Measurements from ENCODE around the gene HSD17B7. TPM values are rescaled to one million over a fixed set of nuclear protein-coding genes. Genes with fewer than 3 reads are reported as not detected.

HSD17B7 gene
- total RNA-seq, 1 donor from 2014 or later = 18.9 TPM

GRCh38 chr1:162823771-162824525 is 33.4 kb downstream of the HSD17B7 start:
- intact Hi-C loops (cut with DNase I) = no loop called here

DNA sequence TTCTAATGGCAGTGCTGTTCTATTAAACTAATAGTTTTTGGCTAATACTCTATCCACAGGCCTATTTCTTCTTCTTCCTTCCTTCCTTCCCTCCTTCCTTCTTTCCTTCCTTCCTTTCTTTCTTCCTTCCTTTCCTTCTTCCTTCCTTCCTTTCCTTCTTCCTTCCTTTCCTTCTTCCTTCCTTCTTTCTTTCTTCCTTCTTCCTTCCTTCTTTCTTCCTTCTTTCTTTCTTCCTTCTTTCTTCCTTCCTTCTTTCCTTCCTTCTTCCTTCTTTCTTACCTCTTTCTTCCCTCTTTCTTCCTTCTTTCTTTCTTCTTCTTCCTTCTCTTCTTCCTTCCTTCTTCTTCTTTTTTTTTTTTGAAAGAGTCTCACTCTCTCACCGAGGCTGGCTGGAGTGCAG is 38.8 kb downstream of the HSD17B7 start:
- H3K9me3 ChIP-seq = no peaks in the 10 kb centered on the region
- intact Hi-C loops (cut with DNase I) = no loop called here
- H3K4me1 ChIP-seq = no peaks in the 10 kb centered on the region
- TF ChIP-seq POLR2AphosphoS5 (IDR thresholded peaks at IDR 0.05; ENCODE audit: insufficient read depth in 1 of 2, low read depth in 1 of 2) (no peak), POLR2A (IDR thresholded peaks at IDR 0.05) (no peak)
- TF ChIP-seq, protein P1, sequence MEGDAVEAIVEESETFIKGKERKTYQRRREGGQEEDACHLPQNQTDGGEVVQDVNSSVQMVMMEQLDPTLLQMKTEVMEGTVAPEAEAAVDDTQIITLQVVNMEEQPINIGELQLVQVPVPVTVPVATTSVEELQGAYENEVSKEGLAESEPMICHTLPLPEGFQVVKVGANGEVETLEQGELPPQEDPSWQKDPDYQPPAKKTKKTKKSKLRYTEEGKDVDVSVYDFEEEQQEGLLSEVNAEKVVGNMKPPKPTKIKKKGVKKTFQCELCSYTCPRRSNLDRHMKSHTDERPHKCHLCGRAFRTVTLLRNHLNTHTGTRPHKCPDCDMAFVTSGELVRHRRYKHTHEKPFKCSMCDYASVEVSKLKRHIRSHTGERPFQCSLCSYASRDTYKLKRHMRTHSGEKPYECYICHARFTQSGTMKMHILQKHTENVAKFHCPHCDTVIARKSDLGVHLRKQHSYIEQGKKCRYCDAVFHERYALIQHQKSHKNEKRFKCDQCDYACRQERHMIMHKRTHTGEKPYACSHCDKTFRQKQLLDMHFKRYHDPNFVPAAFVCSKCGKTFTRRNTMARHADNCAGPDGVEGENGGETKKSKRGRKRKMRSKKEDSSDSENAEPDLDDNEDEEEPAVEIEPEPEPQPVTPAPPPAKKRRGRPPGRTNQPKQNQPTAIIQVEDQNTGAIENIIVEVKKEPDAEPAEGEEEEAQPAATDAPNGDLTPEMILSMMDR (IDR thresholded peaks at IDR 0.05) = no peak
- no peak overlapping the region for H3K4me3 ChIP-seq
- no peaks in the 10 kb centered on the region for H3K36me3 ChIP-seq
- H3K27ac ChIP-seq = no peak overlapping the region
- no peaks in the 10 kb centered on the region for H3K27me3 ChIP-seq
- DNase-seq (ENCODE audit: extremely low spot score in 2 of 2) = no peak

More at GRCh38 chr1:162823771-162824525, 33.4 kb downstream of the HSD17B7 start:
- Histone ChIP-seq H3K9me3 (no peaks in the 10 kb centered on the region), H3K36me3 (no peaks in the 10 kb centered on the region), H3K4me3 (no peak overlapping the region), H3K27me3 (no peaks in the 10 kb centered on the region), H3K4me1 (peaks cover 10% of the 10 kb centered on the region), H3K27ac (no peak overlapping the region)
- DNase-seq (ENCODE audit: extremely low spot score in 2 of 2) = no peak
- no peak for TF ChIP-seq POLR2A (IDR thresholded peaks at IDR 0.05)
- TF ChIP-seq, protein P1 (IDR thresholded peaks at IDR 0.05) = no peak
- TF ChIP-seq POLR2AphosphoS5 (IDR thresholded peaks at IDR 0.05; ENCODE audit: insufficient read depth in 1 of 2, low read depth in 1 of 2) = no peak

GRCh38 chr1:162832470-162832869 is 42.0 kb downstream of the HSD17B7 start:
- Histone ChIP-seq H3K9me3 (no peaks in the 10 kb centered on the region), H3K27ac (no peak overlapping the region), H3K4me3 (no peak overlapping the region), H3K27me3 (no peaks in the 10 kb centered on the region), H3K36me3 (no peaks in the 10 kb centered on the region), H3K4me1 (no peaks in the 10 kb centered on the region)
- TF ChIP-seq, protein P1 (IDR thresholded peaks at IDR 0.05) = no peak
- TF ChIP-seq POLR2AphosphoS5 (IDR thresholded peaks at IDR 0.05; ENCODE audit: insufficient read depth in 1 of 2, low read depth in 1 of 2) (no peak), POLR2A (IDR thresholded peaks at IDR 0.05) (no peak)
- intact Hi-C loops (cut with DNase I) = no loop called here
- DNase-seq (ENCODE audit: extremely low spot score in 2 of 2) = no peak

- no peaks in the 10 kb centered on the region for H3K4me1 ChIP-seq
- no peak overlapping the region for H3K27ac ChIP-seq
- H3K36me3 ChIP-seq = no peaks in the 10 kb centered on the region
- H3K4me3 ChIP-seq = no peak overlapping the region
- H3K9me3 ChIP-seq = peaks cover 6% of the 10 kb centered on the region
- no peak for DNase-seq (ENCODE audit: extremely low spot score in 2 of 2)
- intact Hi-C loops (cut with DNase I) = no loop called here
- H3K27me3 ChIP-seq = no peaks in the 10 kb centered on the region
- TF ChIP-seq POLR2AphosphoS5 (IDR thresholded peaks at IDR 0.05; ENCODE audit: insufficient read depth in 1 of 2, low read depth in 1 of 2) = no peak
- no peak for TF ChIP-seq POLR2A (IDR thresholded peaks at IDR 0.05)
- TF ChIP-seq, protein P1 (IDR thresholded peaks at IDR 0.05) = no peak
These were observed 44.8 kb downstream of the HSD17B7 start for GRCh38 chr1:162835157-162835899.

DNA sequence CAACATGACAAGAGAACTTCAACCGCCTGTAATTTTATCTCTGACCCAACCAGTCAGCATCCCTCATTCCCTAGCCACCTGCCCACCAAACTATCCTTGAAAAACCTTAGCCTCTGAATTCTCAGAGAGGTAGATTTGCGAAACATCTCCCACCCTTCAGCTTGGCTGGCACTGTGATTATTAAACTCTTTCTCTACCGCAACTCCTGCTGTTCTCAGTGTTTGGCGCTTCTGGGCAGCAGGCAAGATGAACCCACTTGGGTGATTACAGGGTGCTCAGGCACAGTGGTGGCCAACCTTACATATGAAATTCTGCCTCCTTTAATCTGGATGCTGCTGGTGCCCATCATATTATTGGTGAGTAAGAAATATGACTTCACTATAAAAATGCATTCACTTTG is 48.4 kb downstream of the HSD17B7 start:
- H3K4me3 ChIP-seq = no peak overlapping the region
- no peaks in the 10 kb centered on the region for H3K36me3 ChIP-seq
- no peak for DNase-seq (ENCODE audit: extremely low spot score in 2 of 2)
- peaks cover 6% of the 10 kb centered on the region for H3K9me3 ChIP-seq
- no peak overlapping the region for H3K27ac ChIP-seq
- intact Hi-C loops (cut with DNase I) = no loop called here
- no peaks in the 10 kb centered on the region for H3K27me3 ChIP-seq
- no peak for TF ChIP-seq POLR2AphosphoS5 (IDR thresholded peaks at IDR 0.05; ENCODE audit: insufficient read depth in 1 of 2, low read depth in 1 of 2)
- TF ChIP-seq, protein P1 (IDR thresholded peaks at IDR 0.05) = no peak
- TF ChIP-seq POLR2A (IDR thresholded peaks at IDR 0.05) = no peak
- H3K4me1 ChIP-seq = no peaks in the 10 kb centered on the region

Measured in vagina (tissue), 2 donors.